H1 (cell line): ENCODE measurements around the gene PAK5. TPM values are rescaled to one million over a fixed set of nuclear protein-coding genes. Genes with fewer than 3 reads are reported as not detected.

Experiments
- CTCF ChIA-PET: fragments of 300-600 bp; sonication (Branson Sonifier 250); formaldehyde crosslinking; loops from one replicate; lab custom pipeline; 2021; ENCODE audit not compliant: partially characterized antibody; lab: Charles Lee
- POLR2A ChIA-PET: fragments of 300-600 bp; sonication (Branson Sonifier 250); formaldehyde crosslinking; loops from one replicate; lab custom pipeline; 2021; ENCODE audit warnings: inconsistent platforms; ENCODE audit not compliant: partially characterized antibody; lab: Charles Lee
- DNase-seq, 2 experiments: peaks; one replicate each; pipeline versions ENCODE4 v3.0.0 to v3.0.0-alpha.2; 2010 to 2022; ENCODE audit warnings: low spot score in 2 of 2, low read depth in 1 of 2, mixed read lengths in 1 of 2
- FAIRE-seq: peaks from 2 replicates; lab custom pipeline; 2011; peaks lifted over from hg19 to GRCh38; lab: Jason Lieb, UNC
- H2AFZ ChIP-seq: 2 replicates; pipeline ENCODE4 v1.8.1; 2012; ENCODE audit warnings: low read length, inconsistent platforms
- H2AK5ac ChIP-seq: 2 replicates; pipeline ENCODE4 v1.6.1; 2013; ENCODE audit warnings: low read depth, low read length
- H2BK120ac ChIP-seq: replicated peaks from 2 replicates; pipeline ENCODE3; 2013; ENCODE audit warnings: low read depth, low read length, inconsistent platforms
- H2BK12ac ChIP-seq: 2 replicates; pipeline ENCODE4 v1.6.1; 2013; ENCODE audit warnings: low read depth, low read length
- H2BK15ac ChIP-seq: 2 replicates; pipeline ENCODE4 v1.6.1; 2013; ENCODE audit warnings: low read length
- H2BK20ac ChIP-seq: 2 replicates; pipeline ENCODE4 v1.6.1; 2013; ENCODE audit warnings: low read length
- H2BK5ac ChIP-seq: 2 replicates; pipeline ENCODE4 v1.6.1; 2013; ENCODE audit warnings: low read depth, low read length
- H3K14ac ChIP-seq: 2 replicates; pipeline ENCODE4 v1.6.1; 2013; ENCODE audit warnings: inconsistent platforms; ENCODE audit not compliant: insufficient read length
- H3K18ac ChIP-seq: 2 replicates; pipeline ENCODE4 v1.6.1; 2013; ENCODE audit warnings: low read length; ENCODE audit errors: extremely low read depth
- H3K23ac ChIP-seq: 2 replicates; pipeline ENCODE4 v1.6.1; 2013; ENCODE audit warnings: inconsistent platforms; ENCODE audit not compliant: insufficient read length
- H3K23me2 ChIP-seq: 2 replicates; pipeline ENCODE4 v1.6.1; 2013; ENCODE audit warnings: low read depth, low read length
- H3K27ac ChIP-seq: 2 replicates; pipeline ENCODE4 v1.6.1; 2011; ENCODE audit warnings: low read depth, low read length, inconsistent platforms
- H3K27me3 ChIP-seq, 4 experiments: replicated peaks in 1 of 4; 1 replicate in 1 of 4; 2 replicates in 3 of 4; pipeline versions ENCODE4 v1.6.1 to v1.8.1; 2011 to 2013; ENCODE audit warnings: low read length in 3 of 4, mild to moderate bottlenecking in 3 of 4, inconsistent platforms in 2 of 4, mixed read lengths in 2 of 4, moderate library complexity in 1 of 4; ENCODE audit not compliant: control insufficient read depth in 3 of 4, insufficient read depth in 3 of 4; ENCODE audit errors: extremely low read depth in 1 of 4
- H3K36me3 ChIP-seq, 4 experiments: 2 replicates each; pipeline versions ENCODE4 v1.6.1 to v1.8.1; 2011 to 2013; ENCODE audit warnings: mild to moderate bottlenecking in 4 of 4, low read length in 3 of 4, moderate library complexity in 2 of 4, control low read depth in 1 of 4, inconsistent platforms in 1 of 4; ENCODE audit not compliant: insufficient read depth in 4 of 4, control insufficient read depth in 2 of 4
- H3K4ac ChIP-seq: replicated peaks from 2 replicates; pipeline ENCODE3; 2013; ENCODE audit warnings: low read length, low read depth, mixed read lengths, inconsistent platforms; ENCODE audit not compliant: insufficient read length
- H3K4me1 ChIP-seq, 4 experiments: replicated peaks in 1 of 4; 1 replicate in 1 of 4; 2 replicates in 3 of 4; pipeline versions ENCODE4 v1.6.1 to v1.8.1; 2011 to 2013; ENCODE audit warnings: low read length in 3 of 4, inconsistent platforms in 2 of 4, mixed read lengths in 1 of 4; ENCODE audit not compliant: insufficient read depth in 4 of 4, control insufficient read depth in 3 of 4
- H3K4me2 ChIP-seq, 2 experiments: 2 replicates each; pipeline versions ENCODE4 v1.6.1 to v1.8.1; 2011 to 2013; ENCODE audit warnings: low read depth in 2 of 2, low read length in 2 of 2, control low read depth in 1 of 2, inconsistent platforms in 1 of 2, mild to moderate bottlenecking in 1 of 2; ENCODE audit not compliant: insufficient read depth in 1 of 2
- H3K4me3 ChIP-seq, 4 experiments: fragments of 200-600, 300-600 bp in 1 of 4; sonication (generic), shearing (Covaris generic), sonication (Bioruptor Twin) in 1 of 4; 2 replicates each; pipeline versions ENCODE4 v1.5.1 to v1.8.1; 2011 to 2016; ENCODE audit warnings: low read length in 4 of 4, low read depth in 3 of 4, control low read depth in 2 of 4, inconsistent platforms in 2 of 4, mild to moderate bottlenecking in 2 of 4, mixed read lengths in 1 of 4, moderate library complexity in 1 of 4; ENCODE audit not compliant: insufficient read depth in 2 of 4; ENCODE audit errors: extremely low read depth in 1 of 4
- H3K56ac ChIP-seq: replicated peaks from 2 replicates; pipeline ENCODE3; 2013; ENCODE audit warnings: low read depth, mild to moderate bottlenecking, mixed read lengths, low read length, inconsistent platforms; ENCODE audit not compliant: insufficient read length
- H3K79me1 ChIP-seq: 2 replicates; pipeline ENCODE4 v1.6.1; 2013; ENCODE audit warnings: low read depth, low read length, control low read depth
- H3K79me2 ChIP-seq, 2 experiments: 2 replicates each; pipeline versions ENCODE4 v1.6.1 to v1.8.1; 2012 to 2013; ENCODE audit warnings: low read length in 2 of 2, mild to moderate bottlenecking in 2 of 2, inconsistent platforms in 1 of 2; ENCODE audit not compliant: insufficient read depth in 2 of 2, control insufficient read depth in 1 of 2
- H3K9ac ChIP-seq, 4 experiments: replicated peaks in 1 of 4; 1 replicate in 1 of 4; 2 replicates in 3 of 4; pipeline versions ENCODE4 v1.6.1 to v1.8.1; 2011 to 2013; ENCODE audit warnings: low read depth in 3 of 4, low read length in 3 of 4, control low read depth in 2 of 4, mild to moderate bottlenecking in 2 of 4, moderate library complexity in 2 of 4, inconsistent platforms in 1 of 4; ENCODE audit errors: extremely low read depth in 1 of 4
- H3K9me3 ChIP-seq, 2 experiments: 2 replicates each; pipeline versions ENCODE4 v1.6.1 to v1.8.1; 2012 to 2013; ENCODE audit warnings: mild to moderate bottlenecking in 2 of 2, moderate library complexity in 2 of 2, control low read depth in 1 of 2, inconsistent platforms in 1 of 2, low read depth in 1 of 2, low read length in 1 of 2, mixed read lengths in 1 of 2; ENCODE audit not compliant: insufficient read depth in 2 of 2
- H4K20me1 ChIP-seq, 2 experiments: replicated peaks in 1 of 2; 2 replicates each; pipeline versions ENCODE3 to v1.8.1; 2011 to 2013; ENCODE audit warnings: inconsistent platforms in 2 of 2, low read length in 2 of 2, mild to moderate bottlenecking in 1 of 2; ENCODE audit not compliant: insufficient read depth in 2 of 2, control insufficient read depth in 1 of 2
- H4K5ac ChIP-seq: 2 replicates; pipeline ENCODE4 v1.6.1; 2013; ENCODE audit warnings: low read length, low read depth, mixed read lengths, inconsistent platforms; ENCODE audit not compliant: insufficient read length
- H4K8ac ChIP-seq: 2 replicates; pipeline ENCODE4 v1.8.0; 2013; ENCODE audit warnings: mild to moderate bottlenecking, moderate library complexity, low read length, inconsistent platforms; ENCODE audit not compliant: insufficient read depth; ENCODE audit errors: extremely low read depth
- H4K91ac ChIP-seq: replicated peaks from 2 replicates; pipeline ENCODE3; 2013; ENCODE audit warnings: low read length, mixed read lengths, inconsistent platforms; ENCODE audit not compliant: insufficient read length
- GTF2F1 ChIP-seq: IDR thresholded peaks from 2 replicates; pipeline ENCODE4 v1.6.1; 2012; ENCODE audit warnings: low read depth, low read length, improper control_type of control experiment, borderline replicate concordance
- RAD21 ChIP-seq, 2 experiments: IDR thresholded peaks in 1 of 2; conservative IDR thresholded peaks in 1 of 2; 2 replicates each; pipeline ENCODE4 v1.6.1; 2011; ENCODE audit warnings: low read depth in 2 of 2, low read length in 2 of 2, improper control_type of control experiment in 1 of 2, inconsistent platforms in 1 of 2, mild to moderate bottlenecking in 1 of 2, moderate library complexity in 1 of 2
- WGBS, 2 experiments: shearing (Covaris generic) in 1 of 2; methylation state at CpG; one replicate each; pipeline versions ENCODE4 v1.1.6 to v1.1.7; 2013 to 2015; ENCODE audit warnings: low lambda C conversion rate in 2 of 2, mixed read lengths in 2 of 2, inconsistent platforms in 1 of 2, low coverage in 1 of 2, missing lambda C conversion rate in 1 of 2; ENCODE audit not compliant: insufficient replicate concordance in 2 of 2, insufficient coverage in 1 of 2, insufficient read length in 1 of 2; ENCODE audit errors: extremely low coverage in 1 of 2, missing lambda C conversion rate in 1 of 2; 5-methylcytosine and 5-hydroxymethylcytosine counted together
- polyA plus RNA-seq, 7 experiments: library from polyadenylated mRNA; depleted of rRNA in 3 of 7; stranded (reverse) in 5 of 7; unstranded in 2 of 7; fragments of >200 nt in 5 of 7; fragments of 200-250 nt in 2 of 7; gene quantifications; 1 replicate in 5 of 7; 2 replicates in 1 of 7; 4 replicates in 1 of 7; pipeline versions ENCODE4 v1.2.1 to v1.2.3, GENCODE V29; 2011 to 2013; ENCODE audit warnings: missing spikeins in 2 of 7, mixed read lengths in 2 of 7
- total RNA-seq: library from RNA; stranded (reverse); fragmentation: NEBNext Ultra II Directional; extraction: Animal tissue kit (Norgen Biotek cat#: 25700); gene quantifications from 2 replicates; pipeline ENCODE4 v1.2.1, GENCODE V29; 2021
- TF ChIP-seq, protein P1 (sequence below), 3 experiments: IDR thresholded peaks; 1 replicate in 2 of 3; 2 replicates in 1 of 3; pipeline versions ENCODE4 v1.5.1 to v1.6.1; 2011; ENCODE audit warnings: low read length in 3 of 3, mild to moderate bottlenecking in 3 of 3, inconsistent platforms in 2 of 3, low read depth in 1 of 3, moderate library complexity in 1 of 3; ENCODE audit not compliant: insufficient read depth in 1 of 3; ENCODE audit errors: control extremely low read depth in 1 of 3

PAK5 gene
- total and polyA plus RNA-seq, 2 of the 8 experiments (the other 6 are each of a cell fraction or from before 2014, with no cell fraction given): 0.54 to 0.80 TPM

DNA sequence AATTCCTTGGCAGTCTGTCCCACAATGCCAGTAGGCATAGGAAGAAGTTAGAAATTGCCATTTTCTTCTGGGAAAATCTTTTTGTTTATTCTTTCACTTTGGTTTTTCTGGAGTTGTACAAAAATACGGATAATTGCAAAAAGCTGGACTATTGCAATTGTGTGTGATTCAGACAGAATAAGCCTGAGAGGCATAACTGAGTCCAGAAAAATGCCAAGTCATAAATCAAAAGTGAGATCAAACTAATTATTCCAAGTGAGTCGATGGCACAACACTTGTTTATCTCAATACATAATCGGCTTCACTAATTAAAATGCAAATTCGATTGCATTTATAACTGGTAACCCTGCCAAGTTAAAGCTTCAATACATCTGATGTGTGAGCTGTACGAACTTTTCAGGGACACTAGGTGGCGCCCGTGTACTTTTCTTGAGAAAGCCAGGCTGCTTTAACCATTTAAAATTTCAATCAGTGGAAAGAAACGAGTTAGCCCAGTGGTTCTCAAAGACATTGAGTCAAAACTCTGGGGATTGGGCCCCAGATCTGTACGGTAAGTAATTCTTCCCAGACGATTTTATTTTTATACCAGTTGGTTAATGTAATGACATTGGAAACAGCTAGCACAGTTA is 221.9 kb downstream of the PAK5 start:
- no peaks in the 10 kb centered on the region for H3K27me3 ChIP-seq
- H2BK12ac ChIP-seq: 0 out of 2 replicates have a peak overlapping the region, but pooled peaks have one; percentile 13
- H2BK20ac ChIP-seq: no peak overlapping the region
- WGBS, 2 experiments: 16% methylated on average over 10 of the region's 10 CpGs; no CpG with 5 or more reads in 1 of the 2 experiments
- no peak overlapping the region for H2AK5ac ChIP-seq
- no peaks in the 10 kb centered on the region for H3K4me1 ChIP-seq
- H2BK5ac ChIP-seq: no peak overlapping the region
- no peak overlapping the region for H2BK120ac ChIP-seq
- no peak overlapping the region for H3K14ac ChIP-seq
- H3K79me1 ChIP-seq: no peaks in the 10 kb centered on the region
- DNase-seq (peak in 1 of 2 experiments; percentile 67), FAIRE-seq (peak; percentile 86)
- no peak overlapping the region for H3K4me2 ChIP-seq
- H4K5ac ChIP-seq: no peak overlapping the region
- no peak overlapping the region for H3K9ac ChIP-seq
- H4K8ac ChIP-seq: no peak overlapping the region
- no peaks in the 10 kb centered on the region for H4K20me1 ChIP-seq
- no peaks in the 10 kb centered on the region for H3K79me2 ChIP-seq
- no peak overlapping the region for H4K91ac ChIP-seq
- no peak overlapping the region for H3K18ac ChIP-seq
- H3K9me3 ChIP-seq: no peaks in the 10 kb centered on the region
- ChIA-PET CTCF (interaction anchor here (0.6 to 8.1 kb wide), 92 partner anchors 8 to 1661 kb away, joined by 3 to 104 read pairs (median 4); partner anchors contain the start of gene SNAP25), POLR2A (no interaction called here)
- no peak overlapping the region for H3K56ac ChIP-seq
- H3K4ac ChIP-seq: no peak overlapping the region
- H3K4me3 ChIP-seq: no peak overlapping the region
- no peaks in the 10 kb centered on the region for H3K36me3 ChIP-seq
- TF ChIP-seq, protein P1, sequence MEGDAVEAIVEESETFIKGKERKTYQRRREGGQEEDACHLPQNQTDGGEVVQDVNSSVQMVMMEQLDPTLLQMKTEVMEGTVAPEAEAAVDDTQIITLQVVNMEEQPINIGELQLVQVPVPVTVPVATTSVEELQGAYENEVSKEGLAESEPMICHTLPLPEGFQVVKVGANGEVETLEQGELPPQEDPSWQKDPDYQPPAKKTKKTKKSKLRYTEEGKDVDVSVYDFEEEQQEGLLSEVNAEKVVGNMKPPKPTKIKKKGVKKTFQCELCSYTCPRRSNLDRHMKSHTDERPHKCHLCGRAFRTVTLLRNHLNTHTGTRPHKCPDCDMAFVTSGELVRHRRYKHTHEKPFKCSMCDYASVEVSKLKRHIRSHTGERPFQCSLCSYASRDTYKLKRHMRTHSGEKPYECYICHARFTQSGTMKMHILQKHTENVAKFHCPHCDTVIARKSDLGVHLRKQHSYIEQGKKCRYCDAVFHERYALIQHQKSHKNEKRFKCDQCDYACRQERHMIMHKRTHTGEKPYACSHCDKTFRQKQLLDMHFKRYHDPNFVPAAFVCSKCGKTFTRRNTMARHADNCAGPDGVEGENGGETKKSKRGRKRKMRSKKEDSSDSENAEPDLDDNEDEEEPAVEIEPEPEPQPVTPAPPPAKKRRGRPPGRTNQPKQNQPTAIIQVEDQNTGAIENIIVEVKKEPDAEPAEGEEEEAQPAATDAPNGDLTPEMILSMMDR (IDR thresholded peaks at IDR 0.05; ENCODE audit: control extremely low read depth in 1 of 3, insufficient read depth in 1 of 3, low read depth in 1 of 3, low read length in 3 of 3): peak in 2 of 3 experiments; percentile 79 to 85; a peak in 3 of 4 replicates
- TF ChIP-seq RAD21 (IDR thresholded peaks at IDR 0.05 in 1 of 2, conservative IDR thresholded peaks at IDR 0.05 in 1 of 2; ENCODE audit: low read depth in 2 of 2, low read length in 2 of 2): peak; percentile 93 to 97
- TF ChIP-seq GTF2F1: no peak
- no peak overlapping the region for H3K27ac ChIP-seq
- H3K23me2 ChIP-seq: no peaks in the 10 kb centered on the region
- no peak overlapping the region for H2AFZ ChIP-seq
- H2BK15ac ChIP-seq: no peak overlapping the region
- no peak overlapping the region for H3K23ac ChIP-seq
